Memory B cell (primary cell): ENCODE measurements around the gene KERA.
"Not testable (repeated sequence)": the region's sequence is repeated elsewhere in the genome, so short reads cannot be mapped to it uniquely, and the experiment has no call there.

ENCODE experiments used
- ATAC-seq: fragments of 150-1000 bp; cut with Tn5 transposase; 2 replicates; pipeline ENCODE4 v1.10.0; 2021; ENCODE audit warnings: low read depth, mild to moderate bottlenecking, moderate library complexity
- DNase-seq, 2 donors: peaks; one replicate each; pipeline ENCODE4 v3.0.0; 2022; ENCODE audit warnings: low spot score in 2 of 2
- H3K27ac Mint-ChIP-seq: one replicate; pipeline ENCODE4 v1.8.0; 2022; ENCODE audit warnings: mild to moderate bottlenecking, moderate library complexity, mixed read lengths
- H3K27me3 Mint-ChIP-seq: one replicate; pipeline ENCODE4 v1.8.0; 2022; ENCODE audit warnings: mixed read lengths
- H3K36me3 Mint-ChIP-seq: one replicate; pipeline ENCODE4 v1.8.0; 2022; ENCODE audit warnings: mild to moderate bottlenecking, mixed read lengths
- H3K4me1 Mint-ChIP-seq: one replicate; pipeline ENCODE4 v1.8.0; 2022; ENCODE audit warnings: mixed read lengths
- H3K4me3 Mint-ChIP-seq: one replicate; pipeline ENCODE4 v1.8.0; 2022; ENCODE audit warnings: mild to moderate bottlenecking, moderate library complexity, mixed read lengths
- H3K9me3 Mint-ChIP-seq: one replicate; pipeline ENCODE4 v1.8.0; 2022; ENCODE audit warnings: mixed read lengths

The KERA gene

DNA sequence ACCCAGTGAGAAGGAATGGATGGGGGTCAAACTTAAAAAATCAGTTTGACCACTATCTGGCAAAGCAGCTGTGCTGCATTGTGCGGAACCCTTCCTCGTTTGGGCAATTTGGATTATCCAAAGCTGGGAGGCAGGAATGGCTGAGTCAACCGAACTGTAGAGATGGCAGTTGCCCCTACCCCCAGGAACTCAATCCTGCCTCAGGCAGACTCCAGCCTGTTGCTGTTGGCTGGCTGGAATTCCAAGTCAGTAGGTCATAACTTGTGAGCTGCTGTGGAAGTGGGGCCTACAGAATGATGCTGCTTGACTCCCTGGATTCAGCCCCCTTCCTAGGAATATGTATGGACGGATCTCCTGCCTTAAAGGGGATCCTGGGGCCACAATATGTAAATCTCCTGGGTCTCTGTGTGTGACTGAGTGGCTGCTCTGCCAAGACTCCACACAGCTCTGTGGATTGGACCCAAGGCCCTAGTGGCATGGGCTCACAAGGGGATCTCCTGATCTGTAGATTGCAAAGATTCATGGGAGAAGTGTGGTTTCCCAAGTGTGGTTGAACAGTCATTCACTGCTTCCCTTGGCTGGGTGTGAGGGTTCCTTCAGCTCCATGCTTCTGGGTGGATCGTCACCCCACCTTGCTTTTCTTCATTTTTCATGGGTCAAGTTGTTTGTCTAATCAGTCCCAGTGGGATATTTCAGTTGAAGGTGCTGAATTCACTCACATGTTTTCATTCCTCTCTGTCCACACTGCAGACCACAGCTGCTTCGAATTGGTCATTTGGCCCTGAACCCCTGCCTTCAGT is 34.3 kb upstream of the KERA start:
- H3K4me1 Mint-ChIP-seq = no peaks in the 10 kb centered on the region
- peaks cover 13% of the 10 kb centered on the region for H3K9me3 Mint-ChIP-seq

DNA sequence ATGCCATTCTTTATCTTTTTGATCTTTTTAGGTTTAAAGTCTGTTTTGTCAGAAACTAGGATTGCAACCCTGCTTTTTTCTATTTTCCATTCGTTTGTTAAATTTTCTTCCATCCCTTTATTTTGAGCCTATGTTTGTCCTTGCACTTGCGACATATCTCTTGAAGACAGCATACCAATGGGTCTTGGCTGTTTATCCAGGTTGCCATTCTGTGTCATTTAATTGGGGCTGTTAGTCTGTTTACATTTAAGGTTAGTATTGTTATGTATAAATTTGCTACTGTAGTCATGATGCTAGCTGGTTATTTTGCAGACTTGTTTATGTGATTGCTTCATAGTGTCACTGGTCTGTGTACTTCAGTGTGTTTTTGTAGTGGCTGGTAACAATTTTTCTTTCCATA is 32.1 kb upstream of the KERA start:
- not testable (repeated sequence) for H3K27ac Mint-ChIP-seq, H3K36me3 Mint-ChIP-seq, DNase-seq, H3K4me1 Mint-ChIP-seq, ATAC-seq, H3K27me3 Mint-ChIP-seq, H3K4me3 Mint-ChIP-seq
- H3K9me3 Mint-ChIP-seq = peaks cover 13% of the 10 kb centered on the region

More for the DNA sequence above, 34.3 kb upstream of the KERA start:
- Mint-ChIP-seq H3K4me3 (no peak overlapping the region), H3K27me3 (no peaks in the 10 kb centered on the region), H3K36me3 (peaks cover 4% of the 10 kb centered on the region), H3K27ac (no peak overlapping the region)
- DNase-seq (no peak), ATAC-seq (no peak)

DNA sequence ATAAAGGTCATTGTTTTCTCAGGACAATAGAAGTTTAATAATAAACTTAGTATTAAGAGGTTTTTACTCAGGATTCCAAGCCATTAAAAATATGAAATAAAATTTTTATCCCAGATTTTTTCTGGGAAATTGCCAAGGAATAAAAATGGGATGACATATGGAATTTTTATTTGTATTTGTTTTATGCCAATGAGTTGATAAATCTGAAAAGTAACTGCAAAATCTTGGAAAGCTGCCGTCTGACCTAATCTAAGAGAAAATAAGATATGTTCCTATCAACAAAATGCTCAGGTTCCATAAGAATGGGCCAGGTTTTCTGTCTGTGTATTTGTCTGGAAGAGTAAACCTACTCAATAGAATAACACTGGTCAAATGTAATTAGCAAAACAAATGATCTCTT is 22.2 kb upstream of the KERA start:
- no peak for ATAC-seq
- peaks cover 2% of the 10 kb centered on the region for H3K27me3 Mint-ChIP-seq
- H3K36me3 Mint-ChIP-seq = no peaks in the 10 kb centered on the region
- no peaks in the 10 kb centered on the region for H3K9me3 Mint-ChIP-seq
- DNase-seq = no peak
- no peaks in the 10 kb centered on the region for H3K4me1 Mint-ChIP-seq
- H3K27ac Mint-ChIP-seq = no peak overlapping the region
- no peak overlapping the region for H3K4me3 Mint-ChIP-seq

DNA sequence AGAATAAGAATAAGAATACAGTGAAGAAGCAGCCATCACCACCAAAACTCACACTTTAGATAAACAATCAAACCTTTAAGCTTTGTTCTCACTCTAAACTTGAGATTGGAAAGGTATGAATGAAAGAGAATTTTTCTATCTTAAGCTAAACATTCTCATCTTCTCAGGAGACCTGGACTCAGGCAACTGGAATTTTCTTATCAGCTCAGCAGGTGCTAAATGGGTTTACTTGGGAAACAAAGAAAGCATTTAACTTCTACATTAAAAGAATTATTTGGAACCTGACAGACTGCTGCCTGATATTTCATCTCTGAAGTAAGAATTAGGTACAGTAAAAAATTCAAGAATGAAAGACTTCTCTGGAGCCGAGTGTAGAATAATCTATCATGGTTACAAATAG is 20.7 kb upstream of the KERA start:
- Mint-ChIP-seq H3K9me3 (no peaks in the 10 kb centered on the region), H3K4me3 (no peak overlapping the region), H3K4me1 (no peaks in the 10 kb centered on the region), H3K27me3 (peaks cover 2% of the 10 kb centered on the region), H3K27ac (no peak overlapping the region), H3K36me3 (no peaks in the 10 kb centered on the region)
- DNase-seq = no peak
- ATAC-seq = no peak

DNA sequence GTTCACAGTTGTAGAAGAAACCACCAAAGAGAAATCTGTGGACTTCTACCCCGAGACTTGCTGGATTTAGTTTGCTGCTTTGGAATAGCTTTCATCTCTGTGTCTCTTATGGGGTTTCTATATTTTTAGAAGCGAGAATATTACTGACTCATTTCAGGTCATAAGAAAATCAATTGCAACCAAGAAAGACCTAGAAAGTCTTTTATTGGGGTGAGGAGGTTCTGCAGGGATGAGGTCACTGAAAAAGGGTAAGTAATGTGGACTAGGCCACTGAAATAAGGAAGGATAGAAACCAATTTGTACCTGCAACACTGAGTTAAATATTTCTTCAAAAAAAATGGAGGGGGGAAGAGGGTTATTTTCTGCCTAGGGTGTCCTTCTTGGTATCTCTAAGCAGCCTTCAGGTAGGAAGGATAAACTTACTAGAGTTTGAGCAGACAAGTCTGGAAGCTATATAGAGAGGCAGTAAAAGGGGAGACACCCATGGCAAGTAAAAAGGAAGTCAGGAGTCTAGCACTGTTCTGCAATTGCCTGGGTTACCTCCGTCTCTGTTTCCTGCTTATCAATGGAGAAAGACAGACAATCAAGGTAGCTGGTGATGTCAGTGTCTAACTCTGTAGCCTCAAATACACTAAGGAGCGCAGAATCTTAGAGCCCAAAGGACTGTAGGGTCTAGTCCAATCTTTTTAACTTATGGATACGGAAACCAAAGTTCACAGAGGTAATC is 19.6 kb upstream of the KERA start:
- DNase-seq (no peak), ATAC-seq (no peak)
- no peaks in the 10 kb centered on the region for H3K9me3 Mint-ChIP-seq
- H3K4me1 Mint-ChIP-seq = no peaks in the 10 kb centered on the region
- no peaks in the 10 kb centered on the region for H3K36me3 Mint-ChIP-seq
- peaks cover 2% of the 10 kb centered on the region for H3K27me3 Mint-ChIP-seq
- H3K27ac Mint-ChIP-seq = no peak overlapping the region
- no peak overlapping the region for H3K4me3 Mint-ChIP-seq

DNA sequence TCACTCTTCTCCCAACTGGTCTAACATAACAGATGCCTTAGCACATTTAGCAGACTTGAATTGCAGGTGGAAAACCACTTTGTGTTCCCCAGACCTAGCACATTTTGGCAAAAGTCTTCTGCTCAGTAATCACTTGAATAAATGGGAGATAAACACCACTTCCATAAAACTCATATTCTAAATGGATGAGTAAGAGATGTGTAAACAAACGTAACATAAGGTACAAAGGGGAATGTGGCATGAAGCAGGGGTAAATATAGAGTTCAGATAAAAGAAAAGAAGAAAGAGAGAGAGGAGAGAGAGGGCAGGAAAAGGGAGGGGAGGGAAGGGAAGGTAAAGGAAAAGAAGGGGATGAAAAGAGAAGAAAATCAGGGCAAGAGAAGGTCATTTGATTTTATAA is 17.0 kb upstream of the KERA start:
- no peaks in the 10 kb centered on the region for H3K9me3 Mint-ChIP-seq
- H3K4me3 Mint-ChIP-seq = no peak overlapping the region
- no peaks in the 10 kb centered on the region for H3K4me1 Mint-ChIP-seq
- DNase-seq = no peak
- H3K27me3 Mint-ChIP-seq = peaks cover 2% of the 10 kb centered on the region
- H3K27ac Mint-ChIP-seq = no peak overlapping the region
- ATAC-seq = no peak
- H3K36me3 Mint-ChIP-seq = no peaks in the 10 kb centered on the region

DNA sequence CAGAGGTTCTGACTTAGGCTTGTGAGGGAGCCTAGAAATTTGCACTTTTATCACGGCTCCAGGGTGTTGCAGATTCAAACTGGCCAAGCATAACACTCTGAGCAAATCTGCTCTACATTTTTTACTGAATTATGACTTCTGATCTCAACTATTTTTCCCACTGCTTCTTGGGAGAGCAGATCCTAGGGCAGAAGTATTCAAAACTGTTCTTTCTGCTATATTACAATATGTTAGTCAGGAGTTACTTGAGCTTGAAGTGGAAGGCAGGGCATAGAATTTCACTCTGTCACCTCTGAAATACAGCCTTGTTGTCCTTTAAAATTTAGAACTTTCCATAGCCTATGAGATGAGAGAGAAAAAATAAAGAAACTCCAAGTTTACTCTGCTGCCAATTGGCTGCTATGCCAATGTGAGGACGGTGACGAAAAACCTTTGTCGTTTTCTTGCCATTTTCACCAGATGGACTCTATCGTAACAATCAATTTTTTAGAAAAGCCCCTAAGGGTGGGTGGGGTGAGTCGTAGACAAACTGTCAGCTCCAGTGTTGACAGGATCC is 16.4 kb upstream of the KERA start:
- H3K4me3 Mint-ChIP-seq = no peak overlapping the region
- peaks cover 4% of the 10 kb centered on the region for H3K27me3 Mint-ChIP-seq
- H3K27ac Mint-ChIP-seq = no peak overlapping the region
- ATAC-seq (no peak), DNase-seq (no peak)
- H3K36me3 Mint-ChIP-seq = no peaks in the 10 kb centered on the region
- no peaks in the 10 kb centered on the region for H3K9me3 Mint-ChIP-seq
- no peaks in the 10 kb centered on the region for H3K4me1 Mint-ChIP-seq

DNA sequence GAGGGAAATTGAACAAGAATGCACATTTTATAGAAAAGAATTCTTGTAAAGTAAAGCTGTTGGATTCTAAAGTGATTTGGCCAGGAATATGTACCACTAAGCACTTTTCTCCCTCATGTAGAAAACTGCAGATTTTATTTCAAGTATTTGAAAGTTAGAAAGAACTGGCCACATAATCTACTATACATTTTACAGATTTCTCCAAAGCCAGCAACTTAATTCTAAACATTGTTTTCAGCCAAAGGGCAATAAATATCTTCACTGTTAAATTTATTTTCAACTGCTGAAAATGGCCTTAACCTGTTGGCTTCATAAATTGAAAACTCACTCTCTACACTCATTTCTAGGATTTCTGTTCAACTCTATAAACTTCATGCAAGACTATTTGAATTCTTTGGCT is 15.6 kb upstream of the KERA start:
- Mint-ChIP-seq H3K36me3 (no peaks in the 10 kb centered on the region), H3K4me3 (no peak overlapping the region)
- no peak for ATAC-seq

DNA sequence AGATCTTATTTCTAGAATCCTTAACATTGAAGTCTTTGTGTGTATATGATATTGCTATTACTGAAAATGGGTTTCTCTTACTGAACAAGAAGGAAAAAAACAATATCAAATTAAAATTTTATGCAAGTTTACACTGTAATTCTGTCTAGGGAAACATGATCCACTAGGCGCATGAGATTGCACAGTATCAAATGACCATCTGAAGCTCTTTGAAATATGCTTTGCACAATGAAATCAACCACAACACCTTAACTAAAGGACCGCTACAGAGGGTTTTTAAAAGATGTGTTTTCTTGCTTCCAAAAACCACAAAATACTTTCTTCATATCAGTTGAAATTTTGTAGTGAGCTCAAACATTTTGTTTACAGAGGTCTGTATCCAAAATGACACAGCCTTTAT is 15.1 kb upstream of the KERA start:
- no peak overlapping the region for H3K4me3 Mint-ChIP-seq
- ATAC-seq (no peak), DNase-seq (no peak)
- H3K27ac Mint-ChIP-seq = no peak overlapping the region
- no peaks in the 10 kb centered on the region for H3K36me3 Mint-ChIP-seq
- H3K4me1 Mint-ChIP-seq = no peaks in the 10 kb centered on the region
- H3K27me3 Mint-ChIP-seq = peaks cover 6% of the 10 kb centered on the region
- no peaks in the 10 kb centered on the region for H3K9me3 Mint-ChIP-seq

More for the DNA sequence above, 15.6 kb upstream of the KERA start:
- H3K27me3 Mint-ChIP-seq = peaks cover 6% of the 10 kb centered on the region
- no peak overlapping the region for H3K27ac Mint-ChIP-seq
- no peaks in the 10 kb centered on the region for H3K4me1 Mint-ChIP-seq
- H3K9me3 Mint-ChIP-seq = no peaks in the 10 kb centered on the region
- DNase-seq = no peak

DNA sequence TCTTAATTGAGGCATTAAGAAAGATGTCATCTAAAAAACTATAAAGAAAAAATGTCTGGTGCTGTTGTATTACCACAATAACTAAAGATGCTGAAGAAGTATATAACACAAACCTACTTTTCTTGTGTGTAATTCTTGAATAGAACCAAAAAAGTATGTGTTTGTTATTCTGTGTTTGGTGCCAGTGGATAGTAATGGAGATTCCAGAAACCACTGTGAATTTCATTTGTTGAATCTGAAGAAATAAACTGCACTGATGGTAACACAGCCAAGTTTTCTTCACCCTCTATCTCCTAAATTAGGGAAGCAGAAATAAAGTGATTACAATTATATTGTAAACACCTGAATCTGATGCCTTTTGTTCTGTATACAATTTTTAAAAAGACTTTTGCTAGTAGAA is 13.1 kb upstream of the KERA start:
- no peak overlapping the region for H3K27ac Mint-ChIP-seq
- H3K9me3 Mint-ChIP-seq = no peaks in the 10 kb centered on the region
- no peaks in the 10 kb centered on the region for H3K36me3 Mint-ChIP-seq
- no peak overlapping the region for H3K4me3 Mint-ChIP-seq
- DNase-seq = no peak
- peaks cover 4% of the 10 kb centered on the region for H3K27me3 Mint-ChIP-seq
- no peaks in the 10 kb centered on the region for H3K4me1 Mint-ChIP-seq
- no peak for ATAC-seq

DNA sequence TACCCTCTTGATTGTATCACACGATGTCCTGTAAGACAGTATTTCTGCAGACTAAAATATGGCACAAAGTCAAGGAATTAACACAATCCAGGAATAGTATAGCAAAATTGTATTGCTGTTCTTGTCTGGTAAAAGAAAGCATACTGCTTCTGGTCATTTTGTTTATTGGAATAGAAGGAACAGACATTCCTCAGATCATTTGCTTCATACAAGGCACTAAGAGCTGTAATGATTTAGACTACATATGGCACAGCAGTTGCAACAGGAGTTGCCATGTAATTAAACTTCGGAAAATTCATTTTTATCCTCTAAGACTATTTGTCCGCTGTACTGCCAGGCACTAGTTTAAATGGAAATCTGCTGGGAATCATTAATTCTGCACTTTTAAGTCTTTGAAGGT is 7.6 kb upstream of the KERA start:
- Mint-ChIP-seq H3K9me3 (no peaks in the 10 kb centered on the region), H3K4me3 (no peak overlapping the region), H3K4me1 (no peaks in the 10 kb centered on the region), H3K27me3 (peaks cover 4% of the 10 kb centered on the region), H3K27ac (no peak overlapping the region), H3K36me3 (no peaks in the 10 kb centered on the region)
- DNase-seq (no peak), ATAC-seq (no peak)

DNA sequence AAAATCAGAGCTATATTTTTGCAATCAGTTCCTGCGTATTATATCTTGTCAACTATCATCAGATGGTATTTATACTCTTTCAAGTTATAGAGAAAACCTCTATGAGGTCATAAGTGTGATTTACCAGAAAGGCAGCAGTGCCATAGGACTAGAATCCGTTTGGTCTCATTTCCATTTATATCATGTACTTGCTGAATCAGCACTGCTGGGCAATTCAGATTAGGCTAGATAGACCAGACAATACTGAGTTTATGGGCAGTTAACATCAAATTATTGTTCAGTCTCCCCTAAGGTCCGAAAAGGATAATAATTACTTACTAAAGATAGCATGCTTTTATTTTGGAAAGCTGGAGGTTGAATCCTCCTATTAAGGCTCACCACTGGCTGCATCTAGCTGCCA is 6.8 kb upstream of the KERA start:
- H3K9me3 Mint-ChIP-seq = no peaks in the 10 kb centered on the region
- DNase-seq (no peak), ATAC-seq (no peak)
- H3K4me3 Mint-ChIP-seq = no peak overlapping the region
- H3K27ac Mint-ChIP-seq = no peak overlapping the region
- no peaks in the 10 kb centered on the region for H3K4me1 Mint-ChIP-seq
- H3K36me3 Mint-ChIP-seq = no peaks in the 10 kb centered on the region
- peaks cover 4% of the 10 kb centered on the region for H3K27me3 Mint-ChIP-seq

DNA sequence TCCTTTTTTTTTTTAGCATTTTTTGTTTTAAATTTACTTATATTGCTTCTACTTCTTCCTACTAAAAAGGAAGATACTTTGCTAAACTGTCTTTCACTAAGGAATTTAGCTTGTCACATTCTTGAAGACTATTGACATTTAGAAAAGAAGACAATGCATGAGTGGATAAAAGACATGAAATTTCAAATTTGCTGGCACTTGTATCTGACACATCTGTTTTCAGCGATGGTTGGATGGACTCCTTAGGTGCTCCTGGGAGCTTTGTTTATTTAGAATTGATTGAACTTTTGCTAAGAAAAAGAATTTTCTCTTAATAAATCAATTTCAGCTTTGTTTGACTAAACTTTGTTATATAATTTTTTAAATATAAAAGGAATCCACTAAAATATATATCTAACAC is 3.3 kb upstream of the KERA start:
- Mint-ChIP-seq H3K27me3 (no peaks in the 10 kb centered on the region), H3K4me3 (no peak overlapping the region), H3K4me1 (no peaks in the 10 kb centered on the region), H3K27ac (no peak overlapping the region), H3K9me3 (no peaks in the 10 kb centered on the region), H3K36me3 (no peaks in the 10 kb centered on the region)
- DNase-seq (no peak), ATAC-seq (no peak)

DNA sequence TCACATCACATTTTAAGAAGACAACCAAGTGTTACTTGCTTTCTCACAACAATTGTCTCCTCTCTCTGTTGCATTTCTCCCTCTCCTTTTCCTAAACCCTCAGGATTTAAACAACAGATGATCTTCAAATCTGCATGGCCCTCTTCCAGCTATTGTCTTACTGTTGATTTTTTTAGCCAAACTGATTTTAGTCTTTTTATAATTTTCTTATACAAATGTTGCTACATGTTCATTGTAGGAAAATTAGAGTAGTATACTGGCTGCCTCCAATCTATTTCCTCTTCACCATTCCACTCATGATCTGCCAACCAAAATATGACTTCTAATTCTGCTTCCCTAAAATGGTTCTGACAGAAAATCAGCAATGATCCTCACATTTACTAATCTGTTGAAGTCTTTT is 1.4 kb upstream of the KERA start:
- H3K27ac Mint-ChIP-seq = no peak overlapping the region
- DNase-seq = no peak
- no peaks in the 10 kb centered on the region for H3K9me3 Mint-ChIP-seq
- no peaks in the 10 kb centered on the region for H3K4me1 Mint-ChIP-seq
- ATAC-seq = no peak
- H3K4me3 Mint-ChIP-seq = no peak overlapping the region
- H3K27me3 Mint-ChIP-seq = no peaks in the 10 kb centered on the region
- H3K36me3 Mint-ChIP-seq = no peaks in the 10 kb centered on the region
